Kidney epithelial cell (primary cell): ENCODE measurements around the gene ZNF649. TPM values are rescaled to one million over a fixed set of nuclear protein-coding genes. Genes with fewer than 3 reads are reported as not detected.

Experiments
- DNase-seq: peaks from one replicate; pipeline ENCODE4 v3.0.0-alpha.2; 2010; ENCODE audit warnings: low read depth
- H3K27me3 ChIP-seq: 2 replicates; pipeline ENCODE4 v1.6.0; 2011; ENCODE audit warnings: low read length; ENCODE audit not compliant: control insufficient read depth, insufficient read depth
- H3K36me3 ChIP-seq: 2 replicates; pipeline ENCODE4 v1.5.1; 2011; ENCODE audit warnings: low read length; ENCODE audit not compliant: control insufficient read depth, insufficient read depth
- H3K4me3 ChIP-seq: 2 replicates; pipeline ENCODE4 v1.5.1; 2011; ENCODE audit warnings: low read depth, mild to moderate bottlenecking, control low read depth, low read length
- total RNA-seq: library from RNA; depleted of rRNA; stranded (reverse); fragments of >200 nt; gene quantifications from 2 replicates; pipeline ENCODE4 v1.2.3, GENCODE V29; 2015
- TF ChIP-seq, protein P1 (sequence below): IDR thresholded peaks from 2 replicates; pipeline ENCODE4 v1.5.1; 2011; ENCODE audit warnings: mild to moderate bottlenecking, moderate library complexity, low read length, control low read depth, inconsistent platforms; ENCODE audit not compliant: insufficient read depth, poor library complexity, severe bottlenecking

ZNF649 gene
- total RNA-seq, 1 donor from 2014 or later, result 10.3 TPM

DNA sequence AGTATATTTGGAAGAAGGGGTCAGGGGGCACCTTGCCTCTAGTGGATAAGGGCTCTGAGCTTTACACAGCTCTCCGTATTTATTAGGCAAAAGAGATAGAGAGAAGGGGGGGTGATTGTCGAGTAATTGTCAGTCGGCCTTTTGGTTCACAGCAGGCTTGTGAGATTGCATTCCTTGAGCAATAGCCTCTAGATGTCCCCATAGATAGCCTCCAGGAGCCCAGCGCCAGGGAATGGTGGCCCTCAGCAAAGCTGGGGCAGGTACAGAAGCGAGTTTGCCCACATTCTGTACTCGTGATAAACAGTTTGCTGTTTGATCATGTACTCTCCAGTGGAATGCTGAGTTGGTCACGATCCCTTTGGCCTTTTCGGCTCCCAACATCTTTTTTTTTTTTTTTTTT, 27.1 kb upstream of the ZNF649 start:
- Histone ChIP-seq H3K4me3 (no peak overlapping the region), H3K27me3 (no peaks in the 10 kb centered on the region), H3K36me3 (no peaks in the 10 kb centered on the region)
- TF ChIP-seq, protein P1, sequence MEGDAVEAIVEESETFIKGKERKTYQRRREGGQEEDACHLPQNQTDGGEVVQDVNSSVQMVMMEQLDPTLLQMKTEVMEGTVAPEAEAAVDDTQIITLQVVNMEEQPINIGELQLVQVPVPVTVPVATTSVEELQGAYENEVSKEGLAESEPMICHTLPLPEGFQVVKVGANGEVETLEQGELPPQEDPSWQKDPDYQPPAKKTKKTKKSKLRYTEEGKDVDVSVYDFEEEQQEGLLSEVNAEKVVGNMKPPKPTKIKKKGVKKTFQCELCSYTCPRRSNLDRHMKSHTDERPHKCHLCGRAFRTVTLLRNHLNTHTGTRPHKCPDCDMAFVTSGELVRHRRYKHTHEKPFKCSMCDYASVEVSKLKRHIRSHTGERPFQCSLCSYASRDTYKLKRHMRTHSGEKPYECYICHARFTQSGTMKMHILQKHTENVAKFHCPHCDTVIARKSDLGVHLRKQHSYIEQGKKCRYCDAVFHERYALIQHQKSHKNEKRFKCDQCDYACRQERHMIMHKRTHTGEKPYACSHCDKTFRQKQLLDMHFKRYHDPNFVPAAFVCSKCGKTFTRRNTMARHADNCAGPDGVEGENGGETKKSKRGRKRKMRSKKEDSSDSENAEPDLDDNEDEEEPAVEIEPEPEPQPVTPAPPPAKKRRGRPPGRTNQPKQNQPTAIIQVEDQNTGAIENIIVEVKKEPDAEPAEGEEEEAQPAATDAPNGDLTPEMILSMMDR, result no peak
- no peak for DNase-seq

DNA sequence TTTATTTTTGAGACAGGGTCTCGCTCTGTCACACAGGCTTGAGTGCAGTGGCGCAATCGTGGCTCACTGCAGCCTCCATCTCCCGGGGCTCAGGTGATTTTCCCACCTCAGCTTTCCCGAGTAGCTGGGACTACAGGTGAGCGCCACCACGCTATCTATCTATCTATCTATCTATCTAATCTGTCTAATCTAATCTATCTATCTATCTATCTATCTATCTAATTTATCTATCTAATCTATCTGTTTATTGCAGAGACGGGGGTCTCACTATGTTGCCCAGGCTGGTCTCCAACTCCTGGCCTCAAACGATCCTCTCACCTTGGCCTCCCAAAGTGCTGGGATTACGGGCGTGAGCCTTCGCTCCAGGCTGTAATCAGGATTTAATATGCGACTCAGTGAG, 23.0 kb upstream of the ZNF649 start:
- no peaks in the 10 kb centered on the region for H3K36me3 ChIP-seq
- no peaks in the 10 kb centered on the region for H3K27me3 ChIP-seq
- peak overlapping the region; percentile 99 for H3K4me3 ChIP-seq
- TF ChIP-seq, protein P1, result no peak
- DNase-seq, result no peak

DNA sequence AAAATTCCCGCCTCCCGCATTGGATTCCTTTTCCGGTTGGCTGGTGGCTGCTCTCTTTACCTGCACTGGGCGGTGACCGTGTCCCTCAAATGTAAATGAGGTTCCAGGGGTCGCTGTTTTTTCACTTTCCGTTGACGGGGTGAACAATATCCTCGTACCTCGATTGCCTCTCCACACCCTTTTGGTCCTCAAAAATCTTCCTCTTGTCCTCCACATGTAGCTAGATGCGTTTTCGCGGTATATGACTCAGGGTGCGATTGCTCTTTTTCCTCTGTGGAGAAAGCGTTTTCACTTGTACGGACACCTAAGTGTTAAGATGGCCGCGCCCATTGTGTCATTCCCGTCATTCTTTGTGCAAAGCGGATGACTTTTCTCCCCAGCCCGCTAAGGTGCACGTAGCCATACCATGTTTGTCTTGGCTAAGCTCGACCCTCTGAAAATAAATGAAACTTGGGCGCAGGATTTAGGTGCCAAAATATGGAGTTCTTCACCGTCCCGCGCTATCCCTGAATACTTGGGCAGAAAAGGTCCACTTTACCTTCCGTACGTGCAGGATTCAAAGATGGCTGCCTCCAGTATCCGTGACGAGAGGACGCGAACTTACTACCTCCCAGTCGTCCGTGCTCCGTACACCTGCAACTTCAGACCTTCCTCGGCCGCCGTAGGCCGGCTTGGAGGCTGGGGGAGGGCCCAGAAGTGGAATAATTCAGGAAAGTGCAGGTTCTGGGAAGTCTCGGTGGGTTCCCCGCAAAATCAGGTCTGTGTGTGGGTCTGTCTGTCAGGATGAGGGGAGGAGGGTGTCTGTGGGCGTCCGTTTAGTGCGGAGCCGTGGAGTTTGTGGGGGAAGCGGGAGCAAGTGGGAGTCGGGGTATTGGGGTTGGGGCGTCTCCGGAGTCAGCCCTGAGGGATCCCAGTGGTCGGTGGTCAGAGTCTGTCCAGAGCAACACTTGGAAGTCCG, 22.2 kb upstream of the ZNF649 start, which contains the start of gene ZNF613:
Gene ZNF613, plus strand, starts transcription at position 689 of the 958 bp plus-strand sequence. CDS start 8,749 bp downstream, outside the sequence.
- Histone ChIP-seq H3K36me3 (no peaks in the 10 kb centered on the region), H3K4me3 (peak within 1 kb of the TSS; percentile 99), H3K27me3 (no peaks in the 10 kb centered on the region)
- TF ChIP-seq, protein P1, result peak; percentile 23
- DNase-seq, result peak; percentile 76

DNA sequence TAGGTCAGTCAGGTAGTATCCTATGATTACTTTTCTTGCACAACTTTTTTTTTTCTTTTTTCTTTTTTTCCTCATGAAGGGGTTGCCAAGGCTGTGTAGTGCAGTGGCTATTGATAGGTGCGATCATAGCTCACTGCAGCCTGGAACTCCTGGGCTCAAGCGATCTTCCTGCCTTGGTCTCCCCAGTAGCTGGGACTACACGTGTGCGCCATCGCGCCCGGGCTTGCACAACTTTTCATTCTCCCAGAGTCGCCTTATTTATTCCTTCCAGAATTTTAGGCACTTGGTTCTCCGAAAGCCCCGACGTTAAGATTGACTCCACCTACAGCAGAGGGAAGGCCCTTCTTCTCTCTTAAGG, 21.6 kb upstream of the ZNF649 start:
- no peaks in the 10 kb centered on the region for H3K36me3 ChIP-seq
- H3K27me3 ChIP-seq, result no peaks in the 10 kb centered on the region
- no peak for DNase-seq
- TF ChIP-seq, protein P1, result no peak
- peak overlapping the region; percentile 99 for H3K4me3 ChIP-seq

DNA sequence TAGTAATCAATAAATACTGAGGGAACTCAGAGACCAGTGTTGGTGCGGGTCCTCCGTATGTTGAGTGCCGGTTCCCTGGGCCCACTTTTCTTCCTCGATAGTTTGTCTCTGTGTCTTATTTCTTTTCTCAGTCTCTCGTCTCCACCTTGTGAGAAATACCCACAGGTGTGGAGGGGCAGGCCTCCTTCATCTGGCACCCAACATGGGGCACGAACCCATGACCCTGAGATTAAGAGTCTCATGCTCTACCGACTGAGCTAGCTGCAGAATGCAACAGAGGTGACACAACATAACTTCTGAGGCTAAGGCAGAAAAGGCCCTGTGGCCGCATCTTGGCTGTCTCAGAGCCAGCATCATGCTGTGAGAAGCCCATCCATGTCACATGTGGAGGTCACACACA, 17.1 kb upstream of the ZNF649 start:
- Histone ChIP-seq H3K4me3 (no peak overlapping the region), H3K27me3 (no peaks in the 10 kb centered on the region), H3K36me3 (no peaks in the 10 kb centered on the region)
- TF ChIP-seq, protein P1, result no peak
- DNase-seq, result no peak

DNA sequence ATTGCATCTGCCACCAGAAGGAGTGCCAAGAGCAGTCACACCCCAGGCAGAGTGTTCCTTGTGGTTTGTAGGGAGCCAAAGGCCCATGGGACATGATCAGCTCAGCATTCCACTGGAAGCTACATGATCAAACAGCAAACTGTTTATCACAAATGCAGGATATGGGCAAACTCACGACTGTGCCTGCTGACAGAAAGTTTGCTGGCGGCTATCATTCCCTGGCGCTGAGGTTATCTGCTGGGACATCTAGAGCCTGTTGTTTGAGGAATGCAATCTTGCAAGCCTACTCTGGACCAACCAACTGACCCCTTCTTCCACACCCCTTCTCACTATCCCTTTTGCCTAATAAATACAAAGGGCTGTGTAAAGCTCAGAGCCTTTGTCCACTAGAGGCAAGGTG, 14.8 kb upstream of the ZNF649 start:
- TF ChIP-seq, protein P1, result no peak
- DNase-seq, result no peak
- Histone ChIP-seq H3K4me3 (no peak overlapping the region), H3K27me3 (no peaks in the 10 kb centered on the region), H3K36me3 (no peaks in the 10 kb centered on the region)
